Activated naive CD4-positive, alpha-beta T cell treated with anti-CD3 and anti-CD28 coated beads, Interleukin-2, amount 50 U/mL, for 16 hours (primary cell): Measurements from ENCODE around the gene MBD4.
"Not testable (repeated sequence)": the region's sequence is repeated elsewhere in the genome, so short reads cannot be mapped to it uniquely, and the experiment has no call there.

Source experiments
- DNase-seq: peaks from one replicate; pipeline ENCODE4 v3.0.0-alpha.2; 2020

MBD4 gene

GRCh38 chr3:129439817-129440617 is at the start of gene MBD4, which contains the start of gene IFT122:
Gene MBD4 (minus strand): TSS chr3:129439948. CDS start chr3:129439833, 115 bp downstream.
Gene IFT122 (plus strand): TSS chr3:129440224. CDS start chr3:129440331, 107 bp downstream.
- DNase-seq: peak; percentile 99

GRCh38 chr3:129489258-129489657 is 49.5 kb upstream of the MBD4 start:
- DNase-seq: not testable (repeated sequence)

DNA sequence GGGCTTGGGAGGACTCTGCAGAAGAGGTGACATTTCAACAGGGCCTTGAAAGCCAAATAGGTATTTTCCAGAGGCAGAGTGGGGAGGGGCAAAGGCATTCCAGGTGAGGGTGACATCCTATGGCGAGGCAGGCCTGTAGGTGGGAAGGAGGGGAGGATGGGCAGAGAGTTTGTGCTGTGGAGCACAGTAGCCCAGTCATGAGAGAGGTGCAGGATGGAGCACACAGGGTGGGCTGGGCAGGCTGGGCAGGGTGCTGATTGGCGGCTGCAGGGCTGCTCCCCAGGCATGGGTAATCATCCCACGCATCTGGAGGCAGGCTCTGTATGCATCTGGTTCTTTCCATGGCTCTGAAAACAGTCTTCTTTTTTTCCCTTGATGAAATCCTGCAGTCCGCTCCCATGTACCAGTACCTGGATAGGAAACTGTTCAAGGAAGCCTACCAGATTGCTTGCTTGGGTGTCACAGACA is 48.2 kb upstream of the MBD4 start:
- not testable (repeated sequence) for DNase-seq

DNA sequence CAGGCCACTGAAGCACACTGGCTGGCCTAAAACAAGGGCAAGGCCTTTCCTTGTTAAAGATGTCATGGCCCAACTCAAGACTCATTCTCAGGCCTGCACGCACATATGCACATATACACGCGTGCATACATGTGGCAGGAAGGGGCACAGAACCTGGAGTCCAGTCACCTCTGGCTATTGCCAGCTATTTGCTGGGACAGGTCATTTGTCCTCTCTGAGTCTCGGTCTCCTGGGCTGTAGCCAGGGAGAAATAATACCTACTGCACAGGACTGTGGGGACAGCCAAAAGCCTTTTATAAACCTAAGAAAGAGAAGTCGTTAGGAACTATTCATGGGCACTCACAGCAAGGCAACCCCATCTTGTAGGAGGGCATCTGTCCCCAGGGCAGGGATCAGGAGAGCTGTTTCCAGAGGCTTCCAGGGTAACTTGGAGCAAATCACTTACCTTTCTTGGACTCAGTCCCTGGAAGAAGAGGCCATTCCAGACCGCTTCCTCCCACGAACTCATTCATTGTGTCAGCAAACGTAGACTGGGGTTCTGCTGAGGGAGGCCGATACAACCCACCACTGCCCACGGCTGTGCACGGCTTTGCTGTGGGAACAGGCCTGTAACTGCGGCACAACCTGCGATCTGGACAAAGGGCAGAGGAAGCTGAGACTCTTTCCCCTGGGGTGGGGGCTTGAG is 47.6 kb upstream of the MBD4 start:
- no peak for DNase-seq

GRCh38 chr3:129486664-129487035 is 46.9 kb upstream of the MBD4 start:
- DNase-seq: no peak

GRCh38 chr3:129485721-129486663 is 46.2 kb upstream of the MBD4 start:
- no peak for DNase-seq

DNA sequence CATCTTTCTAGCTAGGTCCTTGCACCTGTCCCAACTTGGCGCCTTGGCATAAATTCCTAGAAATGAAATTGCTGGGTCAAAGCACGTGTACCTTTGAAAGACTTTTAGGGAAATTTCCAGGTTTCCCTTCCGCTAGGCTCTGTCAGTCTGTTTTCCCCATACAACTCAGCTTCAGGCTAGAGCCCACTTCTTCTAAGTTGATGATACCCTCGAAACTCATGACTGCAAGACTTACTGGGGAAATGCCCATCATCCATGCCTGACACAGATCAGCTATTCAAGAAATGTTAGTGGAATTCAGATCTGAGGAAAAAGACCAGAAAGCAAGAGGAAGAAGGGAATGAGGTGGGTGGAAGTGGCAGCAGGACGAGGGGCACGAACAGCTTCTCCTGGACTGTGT is 45.4 kb upstream of the MBD4 start:
- DNase-seq: not testable (repeated sequence)

GRCh38 chr3:129483870-129484269 is 44.1 kb upstream of the MBD4 start:
- DNase-seq: no peak

DNA sequence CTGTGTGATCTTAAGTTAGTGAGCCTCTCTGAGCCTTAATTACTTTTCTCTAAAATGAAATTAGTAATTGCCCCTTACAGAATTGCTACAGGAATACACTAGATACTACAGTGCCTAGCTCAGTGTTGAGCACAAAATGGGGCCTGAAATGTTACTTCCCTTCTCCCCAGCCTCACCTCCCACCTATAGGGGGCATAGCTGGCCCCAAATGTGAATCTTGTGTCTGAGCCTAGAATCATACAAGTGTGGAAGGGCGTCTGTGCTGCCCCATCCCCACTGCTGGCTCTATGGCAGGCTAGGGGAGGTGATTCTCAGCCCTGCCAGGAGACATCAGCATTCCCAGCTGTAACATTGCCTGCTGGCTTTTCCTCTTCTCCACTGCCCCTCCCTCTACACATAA is 43.0 kb upstream of the MBD4 start:
- no peak for DNase-seq

DNA sequence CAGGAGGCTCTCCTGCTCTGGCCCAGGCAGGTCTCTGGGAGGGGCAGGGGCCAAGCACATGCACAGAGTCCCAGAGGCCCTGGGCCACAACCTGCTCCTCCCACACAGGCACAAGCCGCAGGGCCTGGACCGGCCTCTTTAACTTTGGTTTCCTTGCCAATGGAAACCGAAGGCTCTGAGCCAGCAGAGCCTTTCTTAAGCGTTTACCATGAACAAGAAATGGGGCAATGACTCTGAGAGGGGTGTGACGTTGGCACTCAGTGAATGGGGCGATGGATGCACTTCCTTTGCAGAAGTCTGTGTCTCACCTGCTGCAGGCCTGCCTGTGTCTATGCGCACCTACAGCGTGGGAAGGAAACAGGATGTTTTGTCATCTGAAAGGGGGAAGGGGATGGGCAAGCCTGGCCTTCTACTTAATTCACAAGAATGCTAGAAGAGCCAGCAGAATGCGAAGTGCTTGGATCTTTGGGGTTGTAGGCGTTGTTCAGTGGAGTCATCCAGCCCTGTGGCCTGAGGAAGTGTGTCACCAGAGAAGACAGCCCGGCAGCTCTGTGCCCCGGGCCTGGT is 42.1 kb upstream of the MBD4 start:
- DNase-seq: peak; percentile 41

DNA sequence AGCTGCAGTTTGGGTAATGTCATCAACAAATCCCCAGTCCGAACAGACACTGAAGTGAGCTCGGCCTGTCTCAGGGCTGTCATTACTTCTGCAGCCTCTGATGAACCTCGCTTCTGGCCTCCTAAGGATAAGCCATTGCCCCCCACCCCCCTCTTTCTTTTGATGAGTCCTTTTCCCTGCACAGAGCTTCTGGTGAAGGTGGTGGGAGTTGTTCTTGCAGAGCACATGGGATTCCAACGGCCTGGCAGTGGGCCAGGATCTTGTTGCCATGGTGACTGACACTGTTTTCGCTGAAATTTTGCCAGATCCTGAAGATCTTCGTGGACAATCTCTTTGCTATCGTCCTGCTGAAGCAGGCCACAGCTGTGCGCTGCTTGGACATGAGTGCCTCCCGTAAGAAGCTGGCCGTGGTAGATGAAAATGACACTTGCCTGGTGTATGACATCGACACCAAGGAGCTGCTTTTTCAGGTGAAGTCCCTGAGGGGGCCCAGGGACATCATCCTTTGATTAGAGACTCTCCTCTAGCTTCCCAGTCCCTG is 41.5 kb upstream of the MBD4 start:
- DNase-seq: not testable (repeated sequence)

DNA sequence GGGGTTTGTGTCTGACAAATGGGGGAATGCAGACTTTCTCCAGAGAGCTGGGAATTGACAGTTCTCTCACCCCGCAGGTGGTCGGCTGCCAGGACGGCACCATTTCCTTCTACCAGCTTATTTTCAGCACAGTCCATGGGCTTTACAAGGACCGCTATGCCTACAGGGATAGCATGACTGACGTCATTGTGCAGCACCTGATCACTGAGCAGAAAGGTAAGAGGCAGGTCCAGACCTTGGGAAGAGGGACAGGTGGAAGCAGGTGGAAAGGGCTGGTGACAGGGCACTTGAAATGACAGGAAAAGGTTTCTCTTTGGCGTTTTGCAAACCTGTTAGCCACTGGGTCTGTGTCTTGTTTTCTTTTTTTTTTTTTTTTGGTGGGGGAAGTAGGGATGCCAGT is 36.8 kb upstream of the MBD4 start:
- no peak for DNase-seq

DNA sequence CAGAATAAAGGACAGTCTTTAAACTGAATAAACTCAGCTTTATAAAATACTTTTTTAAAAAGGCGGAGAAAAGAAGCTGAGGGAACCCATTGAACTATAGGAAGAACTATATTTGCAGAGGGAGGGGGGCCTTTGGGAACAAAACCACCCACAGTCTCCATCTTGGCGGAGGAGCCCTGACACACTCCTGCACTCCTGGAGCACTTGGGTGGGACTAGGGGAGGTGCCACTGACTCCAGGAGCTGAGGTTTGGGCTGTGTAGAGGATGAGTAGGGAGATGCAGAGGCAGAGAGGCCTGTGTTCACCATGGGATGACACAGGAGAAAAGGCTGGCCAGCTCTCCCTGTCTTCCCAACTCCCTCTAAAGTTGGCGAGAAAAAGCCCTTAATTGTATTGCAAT is 36.1 kb upstream of the MBD4 start:
- DNase-seq: no peak

GRCh38 chr3:129474984-129475804 is 35.4 kb upstream of the MBD4 start:
- no peak for DNase-seq

DNA sequence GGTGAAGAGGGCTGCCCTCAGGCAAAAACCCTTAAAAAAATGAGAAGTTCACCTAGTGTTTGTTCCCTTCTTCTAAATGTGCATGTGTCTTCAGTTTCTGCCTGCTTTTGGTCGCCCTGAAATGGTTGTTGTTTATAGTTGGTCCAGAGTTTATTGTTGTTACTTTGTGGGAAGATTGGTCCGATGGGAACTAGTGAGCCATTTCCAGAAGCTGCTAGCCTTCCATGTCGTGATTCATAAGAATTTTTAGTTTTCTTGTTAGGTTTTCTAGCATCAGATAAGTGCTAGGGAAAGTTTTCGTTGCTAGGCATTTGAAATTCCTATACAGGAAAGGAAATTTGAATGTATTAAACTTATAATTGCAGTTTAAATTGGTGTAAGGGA is 34.0 kb upstream of the MBD4 start:
- no peak for DNase-seq

- no peak for DNase-seq
Measured at GRCh38 chr3:129473067-129473768, 33.5 kb upstream of the MBD4 start.

DNA sequence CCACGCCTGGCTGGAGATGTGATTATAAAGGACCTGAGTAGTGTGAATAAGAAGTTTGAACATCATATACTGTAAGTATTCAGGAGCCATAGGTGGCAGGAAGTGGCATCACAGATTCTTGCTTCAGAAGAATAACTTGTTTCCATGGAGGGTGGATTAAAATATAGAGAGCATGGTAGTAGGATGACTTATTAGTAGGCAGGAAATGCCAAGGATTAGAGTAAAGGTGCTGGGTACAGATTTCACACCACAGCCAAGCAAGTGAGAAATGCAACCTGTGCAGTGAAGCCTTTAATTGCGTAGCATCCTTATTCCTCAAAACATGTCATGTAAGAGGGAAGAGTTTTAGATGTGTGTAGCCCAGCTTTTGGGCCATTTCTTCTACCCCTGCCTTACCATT is 31.1 kb upstream of the MBD4 start:
- no peak for DNase-seq

- DNase-seq: no peak
Measured at GRCh38 chr3:129469026-129469425, 29.3 kb upstream of the MBD4 start.

- no peak for DNase-seq
Measured at GRCh38 chr3:129467932-129468331, 28.2 kb upstream of the MBD4 start.

DNA sequence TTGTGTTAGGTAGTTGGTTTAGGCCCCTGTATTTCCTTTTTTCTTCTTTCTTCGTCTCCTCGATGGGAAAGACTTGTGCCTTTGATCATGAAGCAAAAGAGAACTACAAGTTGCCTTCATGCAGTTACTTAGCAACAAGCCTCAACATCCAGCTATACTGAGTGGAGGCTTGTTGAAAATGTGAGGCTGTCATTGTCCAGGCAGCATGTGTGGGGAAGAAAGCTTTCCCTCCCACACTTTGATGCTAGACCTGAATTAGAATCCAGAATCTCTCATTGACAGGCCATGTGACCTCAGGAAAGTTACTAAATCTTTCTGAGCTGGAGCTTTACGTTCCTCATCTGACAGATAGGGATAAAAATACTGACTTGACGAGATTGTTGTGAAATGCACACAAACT is 24.0 kb upstream of the MBD4 start:
- DNase-seq: no peak

DNA sequence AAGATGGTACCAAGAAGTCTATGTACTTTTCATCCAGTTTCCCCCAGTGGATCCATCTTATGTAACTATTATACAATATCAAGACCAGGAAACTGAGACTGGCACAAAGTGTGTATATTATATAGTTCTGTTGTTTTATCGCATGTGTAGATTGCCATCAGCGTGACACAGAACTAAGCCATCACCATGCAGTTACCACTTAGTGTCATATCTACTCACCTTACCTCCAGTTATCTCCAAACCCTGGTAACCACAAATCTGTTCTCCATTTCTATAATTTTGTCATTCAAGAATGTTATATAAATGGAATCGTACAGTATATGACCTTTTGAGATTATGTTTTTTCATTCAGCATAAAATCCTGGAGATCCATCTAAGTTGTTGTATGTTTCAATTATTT is 23.3 kb upstream of the MBD4 start:
- no peak for DNase-seq
